C1 segment of cervical spinal cord (tissue), 14 donors: ENCODE results near the gene CCDC12.

Experiments
- DNase-seq, 14 donors: peaks; one replicate each; lab custom pipeline; 2025; lab: John Stamatoyannopoulos, UW

The CCDC12 gene

DNA sequence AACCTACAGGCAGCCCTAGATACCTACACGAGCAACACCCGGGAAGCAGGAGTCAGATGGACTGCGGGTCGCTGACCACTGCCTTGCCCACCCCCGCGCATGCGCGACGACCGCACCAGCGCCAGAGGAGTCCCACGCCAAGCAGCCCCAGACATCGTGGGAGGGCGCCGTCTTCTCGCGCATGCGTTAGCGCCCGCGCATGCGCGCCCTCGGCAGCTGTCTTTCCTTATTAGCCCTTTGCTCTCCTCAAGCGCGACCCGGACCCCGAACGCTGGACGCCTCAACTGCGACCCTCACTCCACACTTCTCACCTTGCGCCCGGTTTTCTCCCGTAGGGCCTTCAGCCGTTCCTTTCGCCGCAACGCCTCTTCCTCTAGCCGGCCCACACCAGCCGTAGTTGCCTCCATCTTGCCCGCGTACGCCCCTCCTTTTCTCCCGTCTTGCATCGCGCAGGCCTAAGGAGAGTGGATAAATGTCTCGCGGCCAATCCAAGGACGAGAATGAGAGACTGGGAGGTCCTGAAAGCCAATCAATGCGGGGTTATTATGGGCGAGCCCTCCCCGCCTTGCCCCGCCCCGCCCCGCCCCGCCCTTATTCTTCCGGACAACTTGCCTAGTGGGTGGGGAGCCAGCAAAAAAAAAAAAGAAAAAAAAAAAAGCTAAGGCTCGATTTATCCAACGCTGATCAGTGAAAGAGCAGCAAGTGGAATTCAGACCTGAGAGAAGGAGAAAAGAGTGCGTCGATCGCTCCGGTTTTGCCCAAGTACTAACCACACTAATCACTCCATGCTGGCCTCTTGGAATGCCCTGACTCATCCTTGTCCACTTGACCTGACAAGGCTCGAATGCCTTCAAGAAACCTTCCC, at the start of gene CCDC12:
CCDC12 (minus strand) TSS at position 420 of the 865 bp plus-strand sequence; CDS start at position 407, 13 bp downstream.
- peak; percentile 90 to 99 (median 98) for DNase-seq

DNA sequence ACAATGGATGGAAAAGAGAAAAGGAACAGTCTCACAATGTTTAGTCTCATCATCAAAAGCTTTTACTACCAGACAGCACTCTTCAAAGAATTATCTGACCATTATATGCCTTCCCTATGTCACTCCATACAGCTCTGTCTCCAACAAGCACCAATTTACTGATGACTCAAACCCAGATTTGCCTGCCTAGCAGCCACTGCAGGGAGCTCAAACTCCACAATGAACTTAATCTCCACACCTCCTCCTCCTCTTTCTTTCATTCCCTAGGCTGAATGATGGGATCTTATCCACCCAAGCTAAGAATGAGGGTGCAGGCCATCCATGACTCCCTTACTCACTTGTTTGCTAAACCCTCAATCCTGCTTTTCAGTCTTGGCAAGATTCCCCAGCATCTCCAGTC, 48.4 kb upstream of the CCDC12 start:
- no peak for DNase-seq

DNA sequence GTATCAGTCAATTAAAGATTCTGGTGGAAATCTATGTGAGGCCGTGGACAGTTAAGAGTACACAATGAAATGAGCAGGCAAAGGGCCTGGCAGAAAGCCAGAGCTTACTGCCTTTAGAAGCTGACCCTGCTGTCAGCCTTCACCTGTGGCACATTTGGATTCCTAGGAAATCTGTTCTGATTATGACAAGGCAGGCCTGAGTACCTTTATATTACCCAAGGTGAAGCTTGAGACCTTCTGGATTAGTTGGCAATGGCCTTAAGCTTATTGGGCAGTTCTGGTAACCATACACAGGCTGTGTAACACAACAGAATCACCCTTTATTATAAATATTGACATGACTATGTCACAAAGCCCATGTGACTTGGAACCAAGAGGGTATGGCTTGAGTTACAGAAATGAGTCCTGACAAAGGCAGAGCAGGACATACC, 46.1 kb upstream of the CCDC12 start:
- DNase-seq = peak in 1 of 14 donors; percentile 8

DNA sequence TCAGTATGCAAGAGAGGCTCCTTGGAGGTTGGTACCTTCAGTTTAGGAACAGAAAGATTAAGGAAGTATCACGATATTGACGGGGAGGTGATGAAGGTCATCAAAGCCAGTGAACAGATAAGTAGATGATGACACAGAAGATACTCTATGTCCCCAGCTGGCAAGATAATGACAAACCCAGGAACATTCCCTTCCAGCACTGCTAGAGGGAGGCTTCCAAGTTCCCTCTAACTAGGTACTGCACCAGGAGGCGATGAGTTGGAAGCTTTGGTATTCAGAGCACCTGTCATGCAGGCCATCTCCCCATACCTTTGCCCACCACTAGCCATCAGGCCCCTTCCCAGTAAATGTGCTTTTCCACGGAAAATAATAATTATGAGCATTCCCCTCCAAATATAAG, 43.8 kb upstream of the CCDC12 start:
- DNase-seq = no peak

DNA sequence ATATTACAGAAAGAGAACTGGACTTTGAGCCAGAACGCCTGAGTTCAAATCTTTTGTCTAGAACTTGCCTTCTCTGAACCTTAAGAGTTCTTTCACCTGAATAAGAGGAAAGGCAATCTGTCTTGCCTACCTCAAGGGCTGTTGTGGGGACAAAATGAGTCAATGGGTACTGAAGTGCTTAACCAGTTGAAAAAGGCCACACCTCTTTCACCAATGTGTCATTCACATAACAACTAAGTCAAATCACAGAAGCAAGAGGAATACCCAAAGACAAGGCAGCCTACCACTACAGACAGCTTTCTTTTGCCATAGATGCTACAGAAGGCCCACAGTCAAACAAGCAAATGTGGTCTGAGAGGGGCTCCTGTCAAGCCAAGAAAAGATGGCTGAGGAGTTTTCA, 42.7 kb upstream of the CCDC12 start:
- DNase-seq = no peak

DNA sequence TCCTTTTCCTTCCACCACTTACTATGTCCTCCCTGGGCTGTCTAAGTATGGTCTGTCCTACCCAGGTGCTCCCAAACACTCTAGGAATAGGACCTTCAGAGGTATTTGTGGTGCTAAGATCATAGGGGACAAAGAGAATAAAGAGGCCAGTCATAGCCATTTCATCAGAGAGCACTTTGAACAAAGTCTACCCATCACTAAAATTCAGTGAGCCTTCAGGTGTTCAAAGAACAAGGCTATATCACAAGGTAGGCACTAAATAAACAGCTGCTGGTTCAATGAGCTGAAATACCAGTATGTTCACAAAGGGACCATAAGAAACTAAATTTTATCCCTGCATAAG, 41.7 kb upstream of the CCDC12 start:
- DNase-seq = no peak

DNA sequence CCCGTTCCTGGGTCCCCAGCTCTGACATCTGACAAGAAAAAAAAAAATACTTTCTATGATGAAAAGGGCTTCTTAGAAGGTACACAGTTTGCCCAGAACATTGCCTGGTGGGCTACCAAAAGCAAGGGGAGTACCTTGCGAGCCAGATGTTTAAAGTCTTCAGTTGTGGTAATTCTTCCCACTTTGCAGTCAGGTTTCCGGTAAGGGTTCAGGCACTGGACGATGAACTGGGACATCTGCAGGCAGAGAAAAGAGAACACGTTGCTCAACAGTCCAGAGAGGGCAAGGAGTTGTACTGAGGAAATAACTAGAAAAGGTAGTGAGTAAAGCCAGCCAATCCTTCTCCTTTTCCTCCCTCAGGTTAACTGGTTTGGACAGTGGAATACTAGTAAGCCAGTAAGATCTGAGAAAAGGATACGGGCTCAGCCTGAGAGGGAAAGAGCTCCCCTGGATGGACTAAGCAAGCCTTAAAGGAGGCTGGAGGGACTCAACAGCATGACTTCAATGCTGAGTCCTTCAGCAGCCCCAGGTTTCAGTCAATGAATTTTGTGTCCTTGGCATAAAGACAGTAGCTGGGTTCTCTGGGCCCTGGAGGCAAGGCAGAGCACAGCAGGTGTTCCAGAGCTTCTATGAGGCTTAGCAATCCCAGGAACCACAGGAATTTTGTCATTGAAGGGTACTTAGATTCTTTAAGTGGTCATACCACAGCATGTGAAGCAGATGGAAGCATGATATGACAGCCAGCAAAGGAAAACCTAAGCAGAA, 41.1 kb upstream of the CCDC12 start:
- no peak for DNase-seq

DNA sequence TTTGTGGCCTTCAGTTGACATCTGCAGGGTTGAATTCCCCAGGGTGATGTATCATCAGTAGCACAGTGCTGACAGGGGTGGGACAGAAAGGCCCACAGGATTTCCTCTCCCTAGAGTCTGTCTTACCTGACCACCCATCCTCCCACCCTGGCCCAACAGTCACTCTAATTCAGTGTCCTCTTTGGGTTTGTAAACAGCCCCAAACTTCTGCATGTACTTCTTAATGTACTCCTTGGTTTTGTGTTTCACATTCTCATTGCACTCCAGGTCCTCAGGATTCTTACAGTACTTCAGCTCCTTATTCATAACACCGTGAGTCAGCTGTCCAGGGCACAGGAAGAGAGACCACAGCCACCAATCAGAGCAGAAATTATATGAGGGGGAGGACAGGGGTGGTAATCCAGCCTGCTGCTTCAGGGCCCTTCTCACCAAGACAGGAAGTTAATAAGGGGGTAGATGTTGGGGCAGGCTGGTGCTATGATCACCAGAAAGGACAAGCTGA, 40.4 kb upstream of the CCDC12 start:
- DNase-seq = no peak

DNA sequence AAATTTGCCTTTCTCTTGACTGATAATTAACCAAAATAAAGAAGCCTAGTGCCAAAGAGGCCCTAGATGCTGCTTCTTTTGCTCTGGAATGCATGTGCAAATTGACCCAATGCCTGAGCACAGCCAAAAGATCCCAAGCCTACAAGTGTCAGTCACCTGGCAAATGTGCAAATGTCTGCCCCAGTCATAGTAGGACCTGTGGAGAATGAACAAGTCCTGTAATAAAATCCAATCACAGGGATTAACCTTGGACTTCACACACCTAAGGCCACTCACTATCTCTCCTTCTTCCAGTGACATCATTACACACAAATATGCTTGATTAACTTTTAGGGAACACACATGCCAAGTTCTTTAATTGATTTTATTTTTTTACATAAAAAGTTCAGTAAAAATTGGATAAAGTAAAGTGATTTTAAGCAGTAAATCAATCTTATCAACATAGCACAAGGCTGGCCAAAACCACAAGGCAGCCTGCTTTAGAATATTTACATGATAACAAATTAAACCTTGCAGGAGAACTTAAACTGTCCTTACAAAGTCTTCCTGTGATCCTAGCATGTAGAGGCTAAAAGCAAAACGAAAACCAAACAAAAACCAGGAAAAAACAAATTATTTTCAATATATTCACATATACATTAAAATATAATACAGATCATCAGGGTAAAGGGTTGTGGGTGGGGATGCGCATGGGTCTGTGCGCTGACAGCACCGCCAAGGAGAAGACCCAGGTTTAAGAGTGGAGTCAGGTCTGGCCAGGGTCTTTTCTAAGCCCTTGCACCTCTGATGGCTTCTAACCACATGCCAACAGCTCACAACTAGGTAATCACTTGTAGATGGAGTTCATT, 39.8 kb upstream of the CCDC12 start:
- no peak for DNase-seq

DNA sequence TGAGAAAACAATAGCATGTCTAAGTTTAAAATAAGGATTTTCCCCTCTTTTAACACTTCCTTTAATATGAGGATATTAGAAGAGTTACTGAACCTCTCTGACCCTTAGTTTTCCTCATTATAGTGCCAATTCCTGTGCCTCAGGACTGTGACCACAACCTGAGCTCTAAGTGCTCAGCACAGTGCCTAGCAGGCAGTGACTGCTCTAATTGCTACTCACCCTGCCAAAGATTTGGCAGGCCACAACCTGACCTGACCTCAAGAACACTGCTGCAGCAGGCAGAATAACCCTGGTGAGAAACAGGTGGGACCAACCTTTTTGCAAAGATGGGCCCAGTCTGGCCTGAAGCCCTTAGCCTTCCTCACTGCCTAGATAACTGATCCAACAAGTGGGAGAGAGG, 38.6 kb upstream of the CCDC12 start:
- DNase-seq = no peak

DNA sequence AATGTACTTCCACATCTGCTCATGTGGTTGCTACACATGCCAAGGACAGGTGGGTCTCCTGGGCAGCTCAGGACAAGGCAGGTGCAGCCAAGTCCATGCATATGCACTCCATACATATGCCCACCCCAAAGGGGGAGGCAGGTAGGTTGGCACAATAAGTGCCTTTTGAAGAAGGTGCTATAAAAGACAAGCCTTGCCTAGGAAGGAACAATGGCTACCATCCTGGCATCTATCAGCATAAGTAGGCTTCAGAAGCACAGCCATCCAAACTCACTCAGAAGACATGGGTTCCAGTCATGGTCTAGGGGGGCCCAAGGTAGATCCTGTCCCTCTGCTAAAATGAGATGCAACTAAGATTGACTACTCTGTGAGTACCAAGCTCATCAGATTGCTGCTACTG, 37.5 kb upstream of the CCDC12 start:
- DNase-seq = no peak

DNA sequence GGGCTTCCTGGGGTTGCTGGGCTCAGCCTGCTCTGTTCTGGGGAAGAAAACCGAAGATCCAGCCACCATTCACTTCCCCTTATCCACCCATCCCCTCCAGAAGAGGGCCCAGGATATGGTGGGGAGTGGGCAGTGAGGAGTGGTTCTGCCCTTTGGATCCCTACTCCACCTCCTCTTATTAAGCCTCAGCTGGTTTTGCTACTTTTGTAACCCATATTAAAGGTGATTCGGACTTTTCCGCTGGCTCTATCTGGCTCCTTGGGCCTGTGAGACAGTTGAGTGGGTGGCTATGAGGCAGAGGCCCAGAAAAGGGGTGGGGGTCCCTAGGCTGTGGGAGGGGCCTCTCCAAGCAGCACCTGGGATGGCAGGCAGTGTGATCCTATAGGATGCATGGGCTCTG, 36.7 kb upstream of the CCDC12 start:
- no peak for DNase-seq

DNA sequence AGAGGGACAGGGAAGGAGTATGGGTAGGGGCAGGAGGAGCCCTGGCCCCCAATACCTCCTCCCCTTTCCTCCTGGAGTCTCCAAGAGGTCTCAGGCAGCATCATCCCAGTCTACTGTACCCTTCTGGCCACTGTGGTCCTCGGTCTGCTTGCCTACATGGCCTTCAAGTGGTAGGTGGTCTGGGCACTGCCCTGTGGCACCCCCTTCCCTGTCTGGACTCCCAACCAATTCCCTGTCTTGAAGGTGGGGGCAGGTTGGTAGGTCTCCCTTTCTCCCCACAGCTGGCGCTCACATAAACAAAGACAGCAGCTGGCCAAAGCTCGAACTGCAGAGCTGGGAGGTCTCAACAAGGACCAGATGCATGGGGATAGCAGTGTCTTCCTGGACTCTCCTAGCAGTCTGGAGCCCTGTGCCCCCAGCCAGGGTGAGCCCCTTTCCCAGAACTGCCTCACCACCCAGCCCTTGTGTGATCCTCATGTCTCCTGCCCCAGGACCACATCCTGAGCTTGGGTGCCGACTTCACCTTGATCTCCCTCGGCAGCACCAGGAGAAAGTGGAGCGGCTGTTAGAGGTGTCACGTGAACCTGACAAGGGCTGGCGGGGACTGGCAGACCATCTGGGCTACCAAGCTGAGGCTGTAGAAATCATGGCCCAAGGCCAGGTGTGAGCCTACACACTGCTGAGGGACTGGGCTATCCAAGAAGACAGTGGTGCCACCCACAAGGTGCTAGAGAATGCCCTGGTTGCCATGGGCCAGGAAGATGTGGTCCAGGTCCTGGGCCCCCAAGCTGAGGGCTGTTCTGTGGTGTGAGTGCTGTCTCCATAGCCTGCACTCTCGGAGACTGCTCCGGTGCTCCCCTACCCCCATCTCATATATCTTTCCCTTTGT, 36.0 kb upstream of the CCDC12 start:
- peak in 2 of 14 donors; percentile 34 to 92 for DNase-seq

DNA sequence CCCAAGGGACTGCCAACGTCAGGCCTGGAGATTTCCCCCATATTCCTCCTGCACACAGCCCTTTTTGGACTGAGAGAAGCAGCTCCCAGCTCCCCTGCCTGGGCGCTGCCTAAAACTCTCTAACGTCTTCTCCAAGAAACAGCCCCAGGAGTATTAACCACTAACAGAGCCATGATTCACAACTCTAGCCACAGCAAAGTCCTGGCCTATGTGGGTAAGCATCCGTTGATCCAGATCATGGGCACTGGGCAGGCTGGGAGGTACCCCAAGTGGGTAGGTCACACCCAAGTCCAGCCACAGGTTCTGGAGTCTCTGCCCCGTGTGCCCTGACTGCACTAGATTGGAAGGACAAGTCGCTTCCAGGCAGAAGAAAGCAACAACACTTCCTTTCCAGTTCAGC, 34.8 kb upstream of the CCDC12 start:
- no peak for DNase-seq

DNA sequence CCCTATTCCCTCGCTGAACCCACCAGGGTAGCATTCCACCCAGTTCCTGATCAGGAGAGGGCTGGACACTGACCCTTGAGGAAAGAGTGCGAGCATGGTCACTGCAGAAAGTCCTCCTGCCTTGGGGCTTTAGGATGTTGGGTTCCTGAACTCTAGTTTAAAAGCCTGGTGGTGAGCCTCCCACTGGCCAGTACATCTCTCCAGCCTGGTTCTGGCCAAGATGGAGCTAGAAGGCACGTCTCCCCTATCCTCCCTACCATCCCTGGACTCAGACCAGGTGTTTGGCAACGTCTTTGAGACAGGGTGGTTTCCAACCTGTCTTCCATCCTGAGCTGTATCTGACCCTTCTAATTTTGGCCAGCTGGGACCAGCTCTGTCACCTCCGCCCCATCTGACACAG, 34.4 kb upstream of the CCDC12 start:
- DNase-seq = no peak

DNA sequence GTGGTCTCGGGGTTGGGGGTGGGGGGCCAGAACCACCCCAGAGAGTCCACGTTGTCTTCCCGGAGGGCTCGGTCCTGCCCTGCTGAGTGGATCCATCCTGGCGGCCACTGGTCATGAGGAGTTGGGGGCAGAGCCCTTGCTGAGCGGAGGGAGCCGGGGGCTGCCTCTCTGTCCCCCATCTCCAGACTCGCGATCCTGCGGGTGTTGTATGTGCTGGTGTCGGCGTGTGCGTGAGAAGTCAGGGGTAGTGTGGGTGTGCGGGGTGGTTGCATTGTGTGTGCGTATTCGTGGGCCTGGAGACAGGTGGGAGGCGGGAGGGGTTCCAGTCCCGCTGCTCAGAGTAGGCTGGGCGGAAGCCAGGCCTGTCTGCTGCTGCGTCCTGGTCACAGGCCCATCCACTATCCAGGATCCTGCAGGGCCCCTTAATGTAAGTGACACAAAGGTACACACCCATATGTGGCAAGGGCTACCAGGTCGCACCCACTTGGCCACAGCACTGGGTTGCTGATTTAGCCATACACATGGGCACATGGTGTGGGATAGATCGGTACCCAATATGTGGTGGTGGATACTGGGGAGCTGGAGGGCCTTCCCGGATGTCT, 33.7 kb upstream of the CCDC12 start:
- peak in 1 of 14 donors; percentile 20 for DNase-seq

DNA sequence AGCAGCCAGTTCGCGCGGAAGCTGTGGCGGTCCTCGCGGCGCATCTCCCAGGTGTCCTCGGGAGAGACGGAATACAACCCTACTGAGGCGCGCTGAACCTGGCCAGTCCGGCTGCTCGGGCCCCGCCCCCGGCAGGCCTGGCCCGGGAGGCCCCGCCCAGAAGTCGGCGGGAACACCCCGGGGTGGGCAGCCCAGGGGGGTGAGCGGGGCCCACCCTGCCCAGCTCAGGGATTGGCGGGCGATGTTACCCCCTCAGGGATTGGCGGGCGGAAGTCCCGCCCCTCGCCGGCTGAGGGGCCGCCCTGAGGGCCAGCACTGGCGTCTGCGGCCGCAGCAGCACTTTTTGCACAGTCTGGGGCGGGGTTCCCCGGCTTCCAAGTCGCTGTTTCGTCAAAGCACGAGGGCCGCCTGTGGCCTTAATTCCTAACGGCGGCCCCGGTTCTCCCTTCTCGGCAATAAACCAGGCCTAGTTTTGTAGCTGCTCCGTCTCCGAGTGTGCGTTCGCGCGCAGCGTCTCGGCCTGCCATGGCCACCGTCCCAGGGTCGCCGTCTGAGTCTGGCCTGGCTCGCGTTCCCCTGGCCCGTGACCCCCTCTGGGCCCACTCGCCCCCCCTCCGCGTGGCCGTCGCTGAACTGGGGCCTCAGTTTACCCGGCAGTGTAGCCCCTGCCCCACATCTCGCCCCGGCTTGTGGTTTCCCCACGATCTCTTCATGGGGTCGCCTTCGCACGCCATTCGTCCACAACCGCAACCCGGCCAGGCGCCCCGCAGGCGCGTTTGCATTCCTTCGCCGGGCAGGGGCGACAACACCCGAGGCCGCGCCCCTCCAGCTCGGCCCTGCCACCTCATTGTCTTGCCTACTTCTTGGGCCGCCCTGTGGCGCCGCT, 32.9 kb upstream of the CCDC12 start:
- peak in 13 of 14 donors; percentile 56 to 91 (median 77) for DNase-seq

DNA sequence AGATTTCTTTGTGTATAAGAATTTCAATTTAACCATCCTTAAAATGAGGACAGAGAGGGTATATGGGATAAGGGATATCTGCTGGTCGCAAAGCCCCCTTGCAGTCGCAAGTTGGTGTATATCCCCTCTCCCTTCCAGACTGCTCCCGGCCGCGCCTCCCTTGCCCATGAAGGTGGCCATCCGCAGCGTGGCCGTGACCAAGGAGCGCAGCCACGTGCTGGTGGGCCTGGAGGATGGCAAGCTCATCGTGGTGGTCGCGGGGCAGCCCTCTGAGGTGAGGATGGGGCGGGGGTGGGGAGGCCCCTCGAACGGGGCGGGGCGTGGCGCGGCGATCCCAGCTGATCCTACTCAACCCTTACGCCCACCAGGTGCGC, 32.3 kb upstream of the CCDC12 start:
- DNase-seq = no peak

DNA sequence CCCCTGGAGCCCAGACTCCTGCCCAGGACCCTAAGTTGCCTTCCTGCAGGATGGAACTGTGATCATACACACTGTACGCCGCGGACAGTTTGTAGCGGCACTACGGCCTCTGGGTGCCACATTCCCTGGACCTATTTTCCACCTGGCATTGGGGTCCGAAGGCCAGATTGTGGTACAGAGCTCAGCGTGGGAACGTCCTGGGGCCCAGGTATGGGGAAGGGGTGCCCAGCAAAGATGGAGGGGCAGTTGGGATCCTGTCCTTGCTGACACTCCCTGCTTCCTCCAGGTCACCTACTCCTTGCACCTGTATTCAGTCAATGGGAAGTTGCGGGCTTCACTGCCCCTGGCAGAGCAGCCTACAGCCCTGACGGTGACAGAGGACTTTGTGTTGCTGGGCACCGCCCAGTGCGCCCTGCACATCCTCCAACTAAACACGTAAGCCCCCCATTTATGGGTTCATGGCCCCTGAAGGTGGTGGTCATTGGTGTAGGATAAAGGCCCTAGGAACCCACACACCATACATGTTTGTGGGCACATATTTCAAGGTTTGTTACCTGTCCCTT, 31.8 kb upstream of the CCDC12 start:
- DNase-seq = no peak
